HG02870 (cell line): ENCODE measurements around the gene PRRG3.
A peak's percentile ranks its signal among the peaks of the same experiment; 100 is the strongest.
"Not testable (repeated sequence)": the region's sequence is repeated elsewhere in the genome, so short reads cannot be mapped to it uniquely, and the experiment has no call there.

ENCODE experiments used
- ATAC-seq: cut with Tn5 transposase; IDR thresholded peaks from one replicate; pipeline ENCODE4 v1.9.1; 2021; ENCODE audit warnings: mild to moderate bottlenecking, moderate library complexity; ENCODE audit not compliant: unreplicated experiment

The PRRG3 gene

DNA sequence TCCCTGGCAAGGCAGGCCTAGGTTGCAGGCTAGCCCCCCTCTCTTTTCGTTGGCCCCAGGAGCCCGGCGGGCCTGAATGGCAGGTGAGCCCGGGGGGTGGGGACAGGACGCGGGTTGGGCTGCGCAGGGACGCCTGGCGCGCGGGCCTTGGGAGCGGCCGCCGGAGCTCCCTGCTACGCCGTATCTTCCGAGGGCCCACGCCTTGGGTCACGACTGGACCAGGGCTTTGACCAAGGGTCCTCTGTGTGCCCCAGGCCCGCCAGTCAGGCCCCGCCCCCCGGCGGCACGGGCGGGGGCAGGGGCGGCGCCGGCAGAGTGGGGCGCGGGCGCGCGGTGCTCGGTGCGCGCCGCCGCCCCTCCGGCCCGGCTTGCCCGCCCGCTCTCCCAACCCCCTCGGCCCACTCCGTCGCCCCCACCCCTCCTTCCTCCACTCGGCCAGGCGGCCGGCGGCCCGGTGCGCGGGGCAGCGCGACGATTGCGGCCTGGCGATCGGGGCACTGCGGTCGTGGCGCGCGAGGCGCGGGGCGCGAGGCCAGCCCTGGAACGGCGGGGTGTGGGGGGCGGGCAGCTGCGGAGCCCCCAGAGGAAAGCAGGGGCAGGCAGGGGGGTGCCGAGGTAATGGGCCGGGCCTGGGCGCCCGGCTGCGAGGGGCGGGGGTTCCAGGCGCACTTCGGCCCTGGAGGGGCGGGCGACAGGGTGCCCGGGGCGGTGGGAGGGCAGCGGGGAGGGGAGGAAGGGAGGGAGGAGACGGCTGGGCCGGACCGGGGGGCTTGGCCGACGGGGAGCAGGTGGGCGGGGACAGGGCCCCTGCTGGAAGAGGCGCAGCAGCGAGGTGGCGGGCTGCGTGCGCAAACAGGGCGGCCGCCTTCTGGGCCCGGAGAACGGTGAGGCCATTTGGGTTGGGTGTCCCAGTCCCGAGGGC lies at the start of gene PRRG3:
Gene PRRG3 (plus strand): TSS at position 798 of the 922 bp plus-strand sequence. CDS start 3,357 bp downstream, outside the sequence.
- ATAC-seq, result no peak

DNA sequence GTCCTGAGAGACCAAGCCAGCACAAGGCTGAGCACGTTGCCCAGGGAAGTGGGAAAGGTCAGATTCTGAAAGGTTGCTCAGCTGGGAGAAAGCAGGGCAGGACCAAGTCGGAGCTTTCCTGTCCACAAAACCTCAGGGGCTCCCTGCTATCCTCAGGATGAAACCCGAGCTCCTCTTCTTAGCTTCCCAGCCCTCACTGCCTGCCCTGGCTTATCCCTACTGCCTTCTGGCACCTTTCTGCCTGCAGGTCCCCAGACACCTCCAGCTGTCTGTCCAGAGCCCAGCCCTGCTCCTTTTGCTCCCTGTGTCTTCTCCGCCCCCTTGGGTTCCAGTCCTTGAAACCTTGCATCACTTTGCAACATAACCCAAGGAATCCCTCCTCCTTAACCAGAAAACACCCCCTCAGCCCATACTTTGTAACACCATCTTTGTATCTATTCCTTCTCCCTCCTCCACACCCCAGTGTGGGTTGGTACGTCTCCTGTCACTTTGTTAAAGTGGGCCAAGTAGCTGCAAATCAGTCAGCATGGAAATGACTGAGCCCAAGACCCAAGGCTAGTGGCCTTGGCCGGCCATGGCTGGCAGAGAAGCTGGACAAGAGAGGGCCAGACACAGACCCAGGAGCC lies 20.0 kb upstream of the PRRG3 start:
- ATAC-seq, result no peak

DNA sequence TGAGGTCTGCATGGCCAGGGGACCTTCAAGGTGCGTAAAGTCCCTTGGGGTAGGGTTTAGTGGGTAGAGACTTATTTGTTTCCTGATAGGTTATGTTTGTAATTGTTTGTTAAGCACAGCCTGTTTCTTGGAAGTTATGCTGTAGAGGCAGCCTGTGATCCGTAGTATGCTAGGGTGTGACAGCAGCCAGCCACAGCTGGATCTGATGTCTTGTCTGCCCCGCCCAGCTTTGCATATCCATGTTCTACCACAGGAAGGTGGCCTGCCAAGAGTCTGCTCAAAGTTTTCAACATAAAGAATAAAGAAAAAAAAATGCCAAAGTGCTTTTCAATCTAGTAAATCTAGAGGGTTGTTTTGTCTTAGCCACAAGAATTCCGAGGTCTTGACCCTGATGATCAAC lies 19.1 kb upstream of the PRRG3 start:
- no peak for ATAC-seq

DNA sequence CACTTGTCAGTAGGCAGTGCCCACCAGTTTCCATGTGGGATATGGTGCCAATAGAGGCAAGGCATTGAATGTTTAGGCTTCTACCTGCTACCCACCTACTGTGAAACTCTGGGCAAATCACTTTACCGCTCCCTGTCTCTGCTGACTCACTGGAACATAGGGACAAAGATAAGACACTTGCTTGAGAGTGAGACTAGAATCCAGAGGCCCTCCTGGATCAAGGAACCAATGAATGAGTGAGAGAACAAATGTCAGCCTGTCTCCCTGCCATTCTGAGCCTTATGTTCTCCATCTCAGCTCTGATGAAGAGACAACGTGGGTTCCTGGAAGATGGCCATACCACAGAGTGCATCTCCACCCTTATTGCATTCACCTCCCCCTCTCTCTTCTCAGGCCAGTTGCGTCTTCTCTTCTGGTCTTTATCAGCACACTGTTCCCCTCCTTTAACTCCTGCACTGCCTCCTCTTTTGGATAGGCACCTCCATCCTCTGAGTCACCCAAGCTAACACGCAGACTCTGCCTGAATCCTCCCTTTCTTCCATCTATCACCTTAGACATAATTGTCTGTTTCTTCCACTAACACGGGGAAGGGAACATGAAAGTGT lies 15.4 kb upstream of the PRRG3 start:
- no peak for ATAC-seq

DNA sequence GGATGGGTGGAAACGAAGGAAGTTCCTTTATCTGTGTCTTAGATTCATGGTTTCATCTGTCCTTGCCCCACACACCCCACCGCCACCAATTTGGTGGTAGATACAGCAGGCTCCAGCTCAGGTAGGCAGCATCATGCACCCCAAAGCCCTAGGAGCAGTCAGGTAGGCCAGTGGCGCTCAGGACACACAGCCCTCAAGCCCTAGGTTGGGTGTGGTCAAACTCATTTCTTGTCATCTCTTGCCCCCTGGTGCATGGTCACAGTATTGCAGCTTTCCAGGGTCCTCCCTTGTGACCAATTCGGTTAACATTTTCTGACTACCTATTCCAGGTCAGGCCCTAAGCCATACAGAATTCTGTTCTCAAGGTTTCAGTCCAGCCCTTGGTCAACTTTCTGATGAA lies 14.5 kb upstream of the PRRG3 start:
- ATAC-seq, result peak; percentile 90

DNA sequence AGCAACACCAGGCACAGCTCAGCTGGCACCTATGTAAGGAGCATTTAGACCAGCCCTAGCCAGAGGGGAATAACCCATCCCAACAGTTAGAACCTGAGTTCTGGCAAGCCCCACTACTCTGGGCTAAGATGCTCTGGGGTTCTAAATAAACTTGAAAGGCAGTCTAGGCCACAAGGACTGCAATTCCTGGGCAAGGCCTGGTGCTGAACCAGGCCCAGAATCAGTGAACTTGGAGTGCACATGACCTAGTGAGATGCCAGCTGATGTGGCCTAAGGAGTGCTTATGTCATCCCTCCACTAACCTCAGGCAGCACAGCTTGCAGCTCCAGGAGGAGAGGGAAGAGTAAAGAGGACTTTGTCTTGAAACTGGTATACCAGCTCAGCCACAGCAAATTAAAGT lies 7.6 kb upstream of the PRRG3 start:
- no peak for ATAC-seq

DNA sequence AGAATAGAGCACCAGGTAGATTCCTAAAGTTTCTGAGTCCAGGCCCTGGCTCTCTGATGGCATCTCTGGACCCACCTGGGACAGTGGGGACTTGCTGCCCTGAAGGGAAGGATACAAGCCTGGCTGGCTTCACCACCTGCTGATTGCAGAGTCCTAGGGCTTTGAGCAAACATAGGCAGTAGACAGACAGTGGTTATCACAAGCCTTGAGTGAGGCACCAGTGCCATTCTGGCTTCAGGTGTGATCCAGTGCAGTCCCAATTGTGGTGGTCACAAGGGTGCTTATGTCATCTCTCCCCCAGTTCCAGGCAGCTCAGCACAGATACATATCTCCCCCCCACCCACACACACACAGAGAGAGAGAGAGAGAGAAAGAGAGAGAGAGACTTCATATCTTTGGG lies 6.6 kb upstream of the PRRG3 start:
- ATAC-seq, result no peak

DNA sequence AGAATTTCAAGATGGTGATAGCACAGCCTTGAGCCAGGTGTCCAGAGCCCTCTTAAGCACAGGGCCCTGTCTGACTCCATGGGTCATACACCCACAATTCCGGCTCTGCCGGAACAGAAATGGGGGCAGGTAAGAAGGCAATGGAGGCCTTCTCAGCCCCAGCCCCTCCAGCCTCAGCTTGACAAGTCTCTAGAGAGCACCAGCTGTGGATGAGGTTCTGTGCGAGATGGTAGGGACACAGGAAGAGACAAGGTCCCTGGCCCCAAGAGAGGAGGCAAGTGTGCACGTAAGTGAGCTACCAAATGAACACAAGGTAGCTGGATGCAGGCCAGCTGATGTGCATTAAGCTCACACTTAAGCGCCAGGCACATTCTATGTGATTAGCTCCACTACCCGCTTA lies 2.4 kb upstream of the PRRG3 start:
- ATAC-seq, result no peak

DNA sequence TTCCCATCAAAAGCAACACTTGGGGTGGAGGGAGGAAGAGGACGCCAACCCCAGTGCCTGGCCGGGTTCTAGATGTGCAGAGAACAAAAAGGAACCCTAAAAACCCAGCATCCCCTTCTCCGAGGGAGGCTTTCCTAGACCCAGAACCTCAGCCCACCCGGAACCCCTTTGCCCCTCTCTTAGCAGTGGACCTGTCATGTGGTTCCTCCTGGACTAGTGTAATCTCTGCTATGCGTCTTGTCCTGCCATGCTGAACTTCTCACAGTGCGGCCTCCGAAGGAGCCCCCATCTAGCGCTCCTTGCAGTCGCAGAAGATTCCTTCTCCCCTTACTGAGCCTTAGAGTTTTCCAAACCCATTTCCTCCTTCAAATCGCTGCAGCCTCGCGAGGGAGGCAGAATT lies 1.1 kb upstream of the PRRG3 start:
- no peak for ATAC-seq

DNA sequence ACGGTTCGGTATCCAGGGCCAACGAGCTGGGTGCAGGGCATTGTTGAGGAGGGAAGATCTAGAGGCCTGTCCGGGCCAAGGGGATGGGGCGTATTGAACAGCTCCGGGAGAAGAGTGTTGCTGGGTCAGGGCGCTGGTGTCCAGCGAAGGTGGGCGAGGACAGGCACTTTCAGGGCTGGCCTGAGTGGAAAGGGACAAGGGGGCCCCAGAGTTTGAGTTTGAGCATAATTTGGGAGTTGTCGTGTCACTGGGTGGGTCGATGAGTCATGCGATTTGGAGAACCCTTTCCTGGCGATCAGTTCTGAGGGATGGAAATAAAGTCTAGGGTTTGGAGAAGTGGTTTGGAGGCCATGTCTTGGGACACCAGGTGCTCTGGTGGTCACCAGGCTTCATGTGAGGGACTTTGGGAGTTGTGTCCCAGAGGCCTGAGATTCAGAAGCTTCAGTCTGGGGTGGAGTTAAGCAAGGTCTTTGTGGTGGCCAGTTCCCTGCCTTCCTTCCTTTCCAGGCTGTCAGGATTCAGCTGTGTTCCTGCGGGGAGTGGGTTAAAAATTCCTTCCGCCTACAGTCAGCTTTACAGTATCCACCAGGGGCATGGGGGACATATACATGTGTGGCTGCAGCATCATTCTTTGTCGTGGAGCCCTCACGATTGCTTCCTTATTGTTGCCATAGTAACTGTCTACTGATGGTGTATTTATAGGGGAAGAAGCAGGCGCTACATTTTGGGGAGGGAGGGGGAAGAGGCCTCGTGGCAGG lies 504 bp downstream of the PRRG3 start:
- ATAC-seq, result no peak

DNA sequence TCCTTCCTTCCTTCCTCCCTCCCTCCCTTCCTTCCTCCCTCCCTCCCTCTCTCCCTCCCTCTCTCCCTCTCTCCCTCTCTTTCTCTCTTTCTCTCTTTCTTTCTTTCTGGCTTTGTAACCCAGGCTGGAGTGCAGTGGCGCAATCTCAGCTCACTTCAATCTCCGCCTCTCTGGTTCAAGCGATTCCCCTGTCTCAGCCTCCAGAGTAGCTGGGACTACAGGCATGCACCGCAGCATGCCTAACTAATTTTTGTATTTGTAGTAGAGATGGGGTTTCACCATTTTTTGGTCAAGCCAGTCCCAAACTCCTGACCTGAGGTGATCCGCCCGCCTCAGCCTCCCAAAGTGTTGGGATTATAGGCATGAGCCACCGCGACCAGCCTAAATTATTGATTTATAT lies 1.8 kb downstream of the PRRG3 start:
- ATAC-seq, result not testable (repeated sequence)

DNA sequence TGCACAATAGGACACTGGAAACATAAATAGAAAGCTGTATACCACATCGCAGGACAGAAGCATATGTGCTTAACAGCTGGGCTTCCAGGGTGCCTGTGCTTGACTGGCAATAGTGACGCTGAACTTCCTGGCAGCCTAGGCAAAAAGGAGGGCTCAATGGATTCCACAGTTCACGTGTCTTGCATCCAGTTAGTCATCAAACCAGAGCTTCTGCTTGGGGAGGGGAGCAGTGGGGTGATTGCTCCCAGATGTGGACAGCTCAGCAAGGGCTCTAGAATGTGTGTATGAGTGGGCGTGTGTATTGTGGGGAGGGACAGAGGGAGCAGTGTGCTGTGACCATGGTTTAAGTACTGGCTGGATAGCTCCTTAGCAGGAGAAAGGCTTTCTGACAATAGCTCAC lies 2.3 kb downstream of the PRRG3 start:
- ATAC-seq, result no peak

DNA sequence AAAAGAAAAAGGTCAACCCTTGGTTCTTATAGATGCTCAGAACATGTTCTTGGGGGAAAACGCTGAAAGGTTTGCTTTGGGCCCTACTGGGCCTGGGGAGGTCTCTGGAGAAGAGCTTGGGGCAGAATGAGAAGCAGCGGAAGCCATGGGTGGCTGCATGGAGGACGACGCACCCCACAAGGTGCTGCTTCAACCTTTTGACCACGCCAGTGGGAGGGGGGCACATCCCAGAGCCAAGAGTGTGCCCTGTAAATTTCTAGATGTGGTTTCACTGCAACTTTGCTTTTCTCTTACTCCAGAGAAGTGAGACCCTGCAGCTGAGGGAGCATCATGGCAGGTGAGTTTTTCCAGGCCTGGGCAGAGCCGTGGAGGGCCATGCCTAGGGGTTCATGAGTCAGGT lies 3.2 kb downstream of the PRRG3 start:
- ATAC-seq, result no peak

DNA sequence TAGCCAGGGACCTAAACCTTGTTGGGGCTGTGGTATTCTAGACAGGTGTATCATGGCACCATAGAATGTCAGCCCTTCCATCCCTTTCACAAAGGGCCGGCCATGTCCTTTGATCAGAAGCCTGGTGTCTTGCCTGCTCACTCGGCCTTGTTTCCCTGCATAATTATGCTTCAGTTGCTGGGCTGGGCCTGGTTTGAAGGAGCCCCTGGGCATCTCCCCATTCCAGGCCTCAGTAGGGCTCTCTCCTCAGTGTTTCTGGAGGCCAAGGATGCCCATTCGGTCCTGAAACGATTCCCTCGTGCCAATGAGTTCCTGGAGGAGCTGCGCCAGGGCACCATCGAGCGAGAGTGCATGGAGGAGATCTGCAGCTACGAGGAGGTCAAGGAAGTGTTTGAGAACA lies 4.5 kb downstream of the PRRG3 start:
- ATAC-seq, result no peak

DNA sequence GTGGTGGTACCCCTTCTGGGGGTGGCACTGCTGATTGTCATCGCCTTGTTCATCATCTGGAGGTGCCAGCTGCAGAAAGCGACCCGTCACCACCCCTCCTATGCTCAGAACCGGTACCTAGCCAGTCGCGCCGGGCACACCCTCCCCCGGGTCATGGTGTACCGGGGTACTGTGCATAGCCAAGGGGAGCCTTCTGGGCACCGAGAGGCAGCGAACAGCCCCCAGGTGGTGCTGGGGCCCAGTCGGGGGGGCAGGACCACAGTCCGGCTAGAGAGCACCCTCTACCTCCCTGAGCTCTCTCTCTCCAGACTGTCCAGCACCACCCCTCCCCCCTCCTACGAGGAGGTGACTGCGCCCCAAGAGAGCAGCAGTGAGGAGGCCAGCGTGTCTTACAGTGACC lies 5.3 kb downstream of the PRRG3 start:
- no peak for ATAC-seq

DNA sequence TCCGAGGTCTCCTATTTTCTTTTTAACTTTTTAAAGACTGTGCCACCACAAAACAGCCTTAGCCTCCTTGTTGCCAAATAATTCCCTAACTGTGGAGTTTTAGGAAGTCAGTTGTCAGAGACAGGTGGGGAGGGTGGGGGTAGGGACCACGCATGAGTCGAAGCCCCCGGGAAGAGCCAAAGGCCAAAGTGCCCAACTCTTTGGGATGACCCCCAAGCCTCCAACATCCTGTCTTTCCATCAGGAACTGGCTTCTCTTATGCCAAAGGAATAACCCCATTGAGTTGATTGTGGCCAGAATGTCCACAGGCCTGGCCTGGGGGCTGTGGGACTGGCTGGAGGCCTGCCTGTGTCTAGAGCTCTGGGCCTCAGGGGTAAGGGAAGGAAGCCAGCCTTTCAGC lies 5.8 kb downstream of the PRRG3 start:
- no peak for ATAC-seq

DNA sequence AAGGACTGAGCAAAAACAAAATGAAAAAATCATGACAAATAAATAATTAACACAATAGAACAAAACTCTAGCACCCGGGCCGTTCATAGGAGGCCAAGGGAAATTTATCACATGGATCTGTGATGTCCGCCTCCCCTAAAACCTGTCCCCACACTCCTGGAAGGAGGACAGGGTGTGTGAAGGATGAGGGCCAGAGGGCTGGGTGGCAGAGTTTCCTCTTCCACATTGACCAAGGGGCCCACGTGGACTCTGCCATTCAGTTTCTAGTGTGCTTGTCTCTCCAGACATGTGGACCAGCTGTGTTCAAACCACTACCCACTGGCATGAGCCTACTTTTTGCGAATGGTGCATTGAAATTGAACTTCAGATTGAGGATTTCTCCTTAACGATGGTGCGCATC lies 6.3 kb downstream of the PRRG3 start:
- ATAC-seq, result no peak

DNA sequence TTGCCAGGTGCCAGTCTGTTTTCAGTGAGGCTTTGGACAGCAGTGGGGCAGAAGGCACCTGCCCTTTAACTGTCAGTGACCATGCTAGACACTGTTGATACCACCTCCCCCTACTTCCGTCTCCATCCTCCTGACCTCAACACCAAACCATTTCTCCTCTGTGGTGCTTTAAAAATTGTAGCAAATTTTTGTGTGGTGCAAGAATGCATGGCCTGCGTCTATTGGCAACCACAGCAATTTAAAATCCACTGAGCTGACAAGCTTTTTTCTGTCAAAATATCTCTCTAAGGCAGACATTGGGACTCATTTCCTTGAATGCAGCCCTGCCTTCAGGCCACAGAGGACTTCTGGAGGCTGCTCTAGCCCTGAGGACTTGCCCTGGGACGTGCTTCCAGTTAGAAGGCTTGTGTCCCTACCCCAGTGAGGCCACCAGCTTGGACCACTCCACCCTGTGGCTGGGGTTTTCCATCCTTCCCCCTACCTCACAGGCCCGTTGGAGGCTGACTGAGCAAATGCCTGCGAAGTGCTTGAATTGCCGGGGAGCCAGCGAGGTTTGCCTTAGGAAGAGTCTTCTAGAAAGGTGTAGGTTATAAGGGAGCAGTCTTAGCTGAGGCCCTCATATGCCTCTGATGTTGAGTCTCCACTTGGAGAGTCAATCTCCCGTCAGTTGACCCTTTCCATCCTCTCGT lies 6.9 kb downstream of the PRRG3 start:
- ATAC-seq, result no peak

DNA sequence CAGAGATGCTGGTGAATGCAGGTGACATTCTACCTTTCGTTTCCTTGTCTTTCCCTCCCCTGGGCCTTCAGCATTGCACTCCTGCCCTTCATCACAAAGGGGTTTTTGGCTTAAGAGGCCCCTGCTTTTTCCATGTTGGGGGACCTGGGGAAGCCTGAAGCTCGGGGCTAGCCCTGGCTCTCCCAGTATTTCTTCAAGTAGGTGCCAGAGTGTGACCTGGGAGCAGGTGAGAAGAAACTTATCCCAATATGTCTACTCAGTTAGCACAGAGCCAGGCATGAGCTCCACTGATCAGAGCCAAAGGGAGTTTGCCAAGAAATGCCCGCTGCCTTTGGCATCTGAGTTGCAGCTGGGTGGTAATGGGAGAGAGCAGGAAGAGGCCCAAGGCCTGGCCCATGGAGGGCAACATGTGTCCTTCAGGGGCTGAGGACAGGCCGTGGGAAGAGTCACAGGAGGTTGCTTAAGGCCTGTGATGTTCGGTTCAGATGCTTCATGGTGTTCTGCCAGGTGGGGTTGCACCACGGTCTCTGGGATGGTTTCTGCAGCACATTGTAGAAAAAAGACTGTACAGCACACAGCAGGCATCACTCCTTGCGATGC lies 7.6 kb downstream of the PRRG3 start:
- no peak for ATAC-seq

DNA sequence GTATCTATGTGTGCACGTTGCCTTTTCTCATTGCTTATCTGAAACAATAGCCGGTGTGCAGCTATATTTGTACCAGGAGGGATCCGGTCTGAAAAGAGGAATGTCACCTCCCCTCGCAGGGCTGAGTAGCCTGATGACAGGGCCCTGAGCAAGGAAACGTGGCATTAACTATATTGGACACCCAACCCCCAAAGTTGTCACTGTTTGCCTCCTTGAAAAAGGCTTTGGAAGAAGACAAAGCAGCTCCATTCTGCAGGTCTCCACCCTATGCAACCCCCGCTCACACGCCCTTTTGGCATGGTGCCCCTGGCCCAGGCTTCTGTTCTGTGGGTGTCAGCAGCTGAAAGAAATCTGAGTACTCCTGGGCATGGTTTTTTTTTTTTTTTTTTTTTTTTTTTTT lies 8.2 kb downstream of the PRRG3 start:
- no peak for ATAC-seq
